GM12878 (cell line): ENCODE results near the gene TSEN54.

Source experiments
- EZH2 ChIP-seq: IDR thresholded peaks from 2 replicates; pipeline ENCODE4 v1.6.1; 2012; ENCODE audit warnings: low read depth, mild to moderate bottlenecking, control low read depth, inconsistent platforms, low read length, borderline replicate concordance; ENCODE audit not compliant: control insufficient read depth
- NR2F1 ChIP-seq: fragments of 450-650 bp; conservative IDR thresholded peaks from 2 replicates; pipeline ENCODE4 v1.6.1; 2017; ENCODE audit warnings: mild to moderate bottlenecking
- POLR2AphosphoS5 ChIP-seq: IDR thresholded peaks from 2 replicates; pipeline ENCODE4 v1.6.1; 2011; ENCODE audit warnings: mild to moderate bottlenecking, low read length, inconsistent platforms
- TF ChIP-seq, protein P1 (sequence below): fragments of 450-650 bp; IDR thresholded peaks from 2 replicates; pipeline ENCODE4 v1.6.1; 2017; ENCODE audit warnings: mild to moderate bottlenecking, moderate library complexity

DNA sequence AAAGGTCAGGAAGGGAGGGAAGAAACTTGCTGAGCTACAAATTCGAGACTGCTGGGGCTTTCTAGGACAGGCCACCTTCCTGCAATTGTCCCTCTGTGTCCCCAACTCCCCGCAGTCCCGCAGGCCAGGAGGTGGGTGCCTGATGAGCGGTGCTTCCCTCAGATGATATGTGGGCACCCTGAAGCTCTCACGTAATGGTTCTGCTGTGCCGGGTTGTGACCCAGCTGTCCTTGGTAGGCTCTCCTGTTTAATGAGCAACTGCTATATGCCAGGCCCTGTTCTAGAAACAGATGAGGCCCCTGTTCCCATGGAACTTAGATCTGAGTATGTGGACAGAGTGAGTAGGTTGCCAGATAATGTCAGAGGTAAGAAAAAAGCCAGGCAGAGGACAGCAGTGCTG lies 49.3 kb downstream of the TSEN54 start:
- TF ChIP-seq POLR2AphosphoS5: no peak
- TF ChIP-seq, protein P1, sequence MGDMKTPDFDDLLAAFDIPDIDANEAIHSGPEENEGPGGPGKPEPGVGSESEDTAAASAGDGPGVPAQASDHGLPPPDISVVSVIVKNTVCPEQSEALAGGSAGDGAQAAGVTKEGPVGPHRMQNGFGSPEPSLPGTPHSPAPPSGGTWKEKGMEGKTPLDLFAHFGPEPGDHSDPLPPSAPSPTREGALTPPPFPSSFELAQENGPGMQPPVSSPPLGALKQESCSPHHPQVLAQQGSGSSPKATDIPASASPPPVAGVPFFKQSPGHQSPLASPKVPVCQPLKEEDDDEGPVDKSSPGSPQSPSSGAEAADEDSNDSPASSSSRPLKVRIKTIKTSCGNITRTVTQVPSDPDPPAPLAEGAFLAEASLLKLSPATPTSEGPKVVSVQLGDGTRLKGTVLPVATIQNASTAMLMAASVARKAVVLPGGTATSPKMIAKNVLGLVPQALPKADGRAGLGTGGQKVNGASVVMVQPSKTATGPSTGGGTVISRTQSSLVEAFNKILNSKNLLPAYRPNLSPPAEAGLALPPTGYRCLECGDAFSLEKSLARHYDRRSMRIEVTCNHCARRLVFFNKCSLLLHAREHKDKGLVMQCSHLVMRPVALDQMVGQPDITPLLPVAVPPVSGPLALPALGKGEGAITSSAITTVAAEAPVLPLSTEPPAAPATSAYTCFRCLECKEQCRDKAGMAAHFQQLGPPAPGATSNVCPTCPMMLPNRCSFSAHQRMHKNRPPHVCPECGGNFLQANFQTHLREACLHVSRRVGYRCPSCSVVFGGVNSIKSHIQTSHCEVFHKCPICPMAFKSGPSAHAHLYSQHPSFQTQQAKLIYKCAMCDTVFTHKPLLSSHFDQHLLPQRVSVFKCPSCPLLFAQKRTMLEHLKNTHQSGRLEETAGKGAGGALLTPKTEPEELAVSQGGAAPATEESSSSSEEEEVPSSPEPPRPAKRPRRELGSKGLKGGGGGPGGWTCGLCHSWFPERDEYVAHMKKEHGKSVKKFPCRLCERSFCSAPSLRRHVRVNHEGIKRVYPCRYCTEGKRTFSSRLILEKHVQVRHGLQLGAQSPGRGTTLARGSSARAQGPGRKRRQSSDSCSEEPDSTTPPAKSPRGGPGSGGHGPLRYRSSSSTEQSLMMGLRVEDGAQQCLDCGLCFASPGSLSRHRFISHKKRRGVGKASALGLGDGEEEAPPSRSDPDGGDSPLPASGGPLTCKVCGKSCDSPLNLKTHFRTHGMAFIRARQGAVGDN: no peak
- no peak for TF ChIP-seq EZH2
- TF ChIP-seq NR2F1: no peak
